Kidney epithelial cell (primary cell): ENCODE measurements around the gene PVR. TPM values are rescaled to one million over a fixed set of nuclear protein-coding genes. Genes with fewer than 3 reads are reported as not detected.

Experiments used
- DNase-seq: peaks from one replicate; pipeline ENCODE4 v3.0.0-alpha.2; 2010; ENCODE audit warnings: low read depth
- H3K27me3 ChIP-seq: 2 replicates; pipeline ENCODE4 v1.6.0; 2011; ENCODE audit warnings: low read length; ENCODE audit not compliant: control insufficient read depth, insufficient read depth
- H3K36me3 ChIP-seq: 2 replicates; pipeline ENCODE4 v1.5.1; 2011; ENCODE audit warnings: low read length; ENCODE audit not compliant: control insufficient read depth, insufficient read depth
- H3K4me3 ChIP-seq: 2 replicates; pipeline ENCODE4 v1.5.1; 2011; ENCODE audit warnings: low read depth, mild to moderate bottlenecking, control low read depth, low read length
- total RNA-seq: library from RNA; depleted of rRNA; stranded (reverse); fragments of >200 nt; gene quantifications from 2 replicates; pipeline ENCODE4 v1.2.3, GENCODE V29; 2015
- TF ChIP-seq, protein P1 (sequence below): IDR thresholded peaks from 2 replicates; pipeline ENCODE4 v1.5.1; 2011; ENCODE audit warnings: mild to moderate bottlenecking, moderate library complexity, low read length, control low read depth, inconsistent platforms; ENCODE audit not compliant: insufficient read depth, poor library complexity, severe bottlenecking

Gene PVR
- total RNA-seq, 1 donor from 2014 or later = 176 TPM

DNA sequence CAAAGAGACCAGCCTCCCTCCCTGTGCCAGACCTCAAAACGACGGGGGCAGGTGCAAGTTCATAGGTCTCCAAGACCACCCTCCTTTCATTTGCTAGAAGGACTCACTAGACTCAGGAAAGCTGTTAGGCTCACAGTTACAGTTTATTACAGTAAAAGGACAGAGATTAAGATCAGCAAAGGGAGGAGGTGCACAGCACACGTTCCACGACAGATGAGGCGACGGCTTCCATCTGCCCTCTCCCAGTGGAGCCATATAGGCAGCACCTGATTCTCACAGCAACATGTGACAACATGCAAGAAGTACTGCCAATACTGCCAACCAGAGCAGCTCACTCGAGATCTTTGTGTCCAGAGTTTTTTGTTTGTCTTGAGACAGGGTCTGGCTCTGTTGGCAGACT lies 18.2 kb downstream of the PVR start:
- TF ChIP-seq, protein P1, sequence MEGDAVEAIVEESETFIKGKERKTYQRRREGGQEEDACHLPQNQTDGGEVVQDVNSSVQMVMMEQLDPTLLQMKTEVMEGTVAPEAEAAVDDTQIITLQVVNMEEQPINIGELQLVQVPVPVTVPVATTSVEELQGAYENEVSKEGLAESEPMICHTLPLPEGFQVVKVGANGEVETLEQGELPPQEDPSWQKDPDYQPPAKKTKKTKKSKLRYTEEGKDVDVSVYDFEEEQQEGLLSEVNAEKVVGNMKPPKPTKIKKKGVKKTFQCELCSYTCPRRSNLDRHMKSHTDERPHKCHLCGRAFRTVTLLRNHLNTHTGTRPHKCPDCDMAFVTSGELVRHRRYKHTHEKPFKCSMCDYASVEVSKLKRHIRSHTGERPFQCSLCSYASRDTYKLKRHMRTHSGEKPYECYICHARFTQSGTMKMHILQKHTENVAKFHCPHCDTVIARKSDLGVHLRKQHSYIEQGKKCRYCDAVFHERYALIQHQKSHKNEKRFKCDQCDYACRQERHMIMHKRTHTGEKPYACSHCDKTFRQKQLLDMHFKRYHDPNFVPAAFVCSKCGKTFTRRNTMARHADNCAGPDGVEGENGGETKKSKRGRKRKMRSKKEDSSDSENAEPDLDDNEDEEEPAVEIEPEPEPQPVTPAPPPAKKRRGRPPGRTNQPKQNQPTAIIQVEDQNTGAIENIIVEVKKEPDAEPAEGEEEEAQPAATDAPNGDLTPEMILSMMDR = no peak
- DNase-seq = no peak
- H3K36me3 ChIP-seq = peaks cover 1% of the 10 kb centered on the region

DNA sequence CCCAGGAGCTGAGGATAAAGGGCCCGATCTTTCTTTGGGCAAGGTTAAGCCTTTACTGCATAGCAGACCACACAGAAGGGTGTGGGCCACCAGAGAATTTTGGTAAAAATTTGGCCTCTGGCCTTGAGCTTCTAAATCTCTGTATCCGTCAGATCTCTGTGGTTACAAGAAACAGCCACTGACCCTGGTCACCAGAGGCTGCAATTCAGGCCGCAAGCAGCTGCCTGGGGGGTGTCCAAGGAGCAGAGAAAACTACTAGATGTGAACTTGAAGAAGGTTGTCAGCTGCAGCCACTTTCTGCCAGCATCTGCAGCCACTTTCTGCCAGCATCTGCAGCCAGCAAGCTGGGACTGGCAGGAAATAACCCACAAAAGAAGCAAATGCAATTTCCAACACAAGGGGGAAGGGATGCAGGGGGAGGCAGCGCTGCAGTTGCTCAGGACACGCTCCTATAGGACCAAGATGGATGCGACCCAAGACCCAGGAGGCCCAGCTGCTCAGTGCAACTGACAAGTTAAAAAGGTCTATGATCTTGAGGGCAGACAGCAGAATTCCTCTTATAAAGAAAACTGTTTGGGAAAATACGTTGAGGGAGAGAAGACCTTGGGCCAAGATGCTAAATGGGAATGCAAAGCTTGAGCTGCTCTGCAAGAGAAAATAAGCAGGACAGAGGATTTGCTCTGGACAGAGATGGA lies 19.1 kb downstream of the PVR start:
- TF ChIP-seq, protein P1 = no peak
- H3K4me3 ChIP-seq = no peak overlapping the region
- peaks cover 1% of the 10 kb centered on the region for H3K36me3 ChIP-seq
- no peaks in the 10 kb centered on the region for H3K27me3 ChIP-seq
- DNase-seq = no peak

More for the DNA sequence above, 18.2 kb downstream of the PVR start:
- Histone ChIP-seq H3K4me3 (no peak overlapping the region), H3K27me3 (no peaks in the 10 kb centered on the region)

DNA sequence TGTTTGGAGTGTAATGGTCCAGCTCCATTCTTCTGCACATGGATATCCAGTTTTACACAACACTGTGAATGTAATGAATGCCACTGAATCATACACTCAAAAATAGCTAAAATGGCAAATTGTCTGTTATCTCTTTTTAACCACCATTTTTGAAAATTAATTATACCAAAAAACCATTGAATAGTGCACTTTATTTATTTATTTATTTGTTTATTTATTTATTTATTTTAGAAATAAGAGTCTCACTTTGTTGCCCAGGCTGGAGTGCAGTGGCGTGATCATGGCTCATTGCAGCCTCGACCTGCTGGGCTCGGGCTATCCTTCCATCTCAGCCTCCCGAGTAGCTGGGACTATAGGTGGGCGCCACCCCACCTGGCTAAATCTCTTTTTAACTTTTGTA lies 20.3 kb downstream of the PVR start:
- H3K27me3 ChIP-seq = no peaks in the 10 kb centered on the region
- TF ChIP-seq, protein P1 = no peak
- DNase-seq = no peak
- H3K4me3 ChIP-seq = no peak overlapping the region
- H3K36me3 ChIP-seq = peaks cover 1% of the 10 kb centered on the region

DNA sequence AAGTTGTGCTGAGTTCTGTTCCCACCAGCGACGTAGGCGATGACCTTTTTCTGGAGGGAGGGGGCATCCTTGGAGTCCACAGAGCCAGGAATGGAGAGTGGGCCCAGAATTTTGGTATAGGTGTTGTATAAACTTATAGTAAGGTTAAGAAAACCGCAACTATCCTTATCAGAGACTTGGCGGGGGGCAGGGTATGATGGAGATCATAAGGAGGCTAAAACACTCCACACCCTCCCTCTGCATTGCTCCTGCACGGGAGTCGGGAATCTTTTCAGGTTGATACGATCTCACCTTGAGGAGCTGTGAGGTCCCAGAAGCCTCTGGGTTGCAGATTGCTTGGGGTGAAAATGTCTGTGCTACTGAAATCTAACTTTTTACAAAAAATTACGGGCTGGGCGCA lies 21.3 kb downstream of the PVR start:
- H3K27me3 ChIP-seq = no peaks in the 10 kb centered on the region
- TF ChIP-seq, protein P1 = no peak
- DNase-seq = no peak
- H3K4me3 ChIP-seq = no peak overlapping the region
- peaks cover 1% of the 10 kb centered on the region for H3K36me3 ChIP-seq

DNA sequence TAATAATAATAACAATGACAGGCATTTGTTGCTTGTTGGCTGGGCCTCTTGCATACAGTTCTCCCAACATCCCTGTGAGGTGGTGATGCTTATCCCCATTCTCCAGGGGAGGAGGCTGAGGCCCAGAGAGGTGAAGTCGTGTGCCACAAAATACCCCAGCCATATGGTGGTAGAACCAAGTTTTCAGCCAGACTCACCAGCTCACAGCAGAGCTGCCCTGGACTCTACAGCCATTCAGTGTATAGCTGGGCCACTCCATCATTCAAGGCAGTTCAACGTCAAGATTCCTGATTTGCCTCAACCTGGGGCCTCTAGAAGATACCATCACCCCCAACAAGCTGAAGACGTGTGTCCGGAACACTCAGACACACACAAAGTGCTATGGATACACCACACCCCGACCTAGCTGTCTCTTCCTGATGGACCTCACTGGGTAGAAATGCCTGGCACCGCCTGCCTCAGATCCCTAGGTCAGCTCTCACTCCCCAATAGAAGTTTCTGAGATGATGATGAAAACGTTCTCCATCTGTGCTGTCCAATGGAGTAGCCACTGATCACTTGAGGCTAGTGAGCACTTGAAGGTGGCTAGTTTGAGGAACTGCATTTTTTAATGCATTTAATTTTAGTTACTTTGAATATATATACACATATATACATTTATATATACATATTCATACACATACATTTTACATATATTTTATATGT lies 23.3 kb downstream of the PVR start:
- TF ChIP-seq, protein P1 = no peak
- H3K36me3 ChIP-seq = peaks cover 1% of the 10 kb centered on the region
- no peaks in the 10 kb centered on the region for H3K27me3 ChIP-seq
- DNase-seq = no peak
- H3K4me3 ChIP-seq = no peak overlapping the region
